ENCODE data around the gene SP3.

GRCh38 chr2:173909846-173910245 lies 55.3 kb downstream of the SP3 start:
- TF ChIP-seq PAX5 (IDR thresholded peaks at IDR 0.05; ENCODE audit: insufficient read depth, low read length, severe bottlenecking) (no peak), POLR2A (IDR thresholded peaks at IDR 0.05; ENCODE audit: low read depth, low read length) (no peak), TAF1 (IDR thresholded peaks at IDR 0.05; ENCODE audit: low read depth, low read length) (no peak), POLR2AphosphoS5 (IDR thresholded peaks at IDR 0.05; ENCODE audit: low read depth, low read length) (no peak), SPI1 (IDR thresholded peaks at IDR 0.05; ENCODE audit: low read depth, low read length) (no peak)
